Keratinocyte (primary cell): ENCODE measurements around the gene MARK1.

Source experiments
- EZH2 ChIP-seq: IDR thresholded peaks from one replicate; pipeline ENCODE4 v1.6.1; 2012; ENCODE audit warnings: inconsistent platforms, mild to moderate bottlenecking, low read length, moderate library complexity
- TF ChIP-seq, protein P1 (sequence below), 3 experiments: IDR thresholded peaks in 1 of 3; conservative IDR thresholded peaks in 1 of 3; optimal IDR thresholded peaks in 1 of 3; 2 replicates in 2 of 3; 3 replicates in 1 of 3; pipeline versions ENCODE3 to v1.5.1; 2011; ENCODE audit warnings: low read length in 3 of 3, mild to moderate bottlenecking in 3 of 3, moderate library complexity in 2 of 3, control low read depth in 1 of 3, inconsistent platforms in 1 of 3; ENCODE audit not compliant: insufficient read depth in 2 of 3; ENCODE audit errors: extremely low read depth in 1 of 3

DNA sequence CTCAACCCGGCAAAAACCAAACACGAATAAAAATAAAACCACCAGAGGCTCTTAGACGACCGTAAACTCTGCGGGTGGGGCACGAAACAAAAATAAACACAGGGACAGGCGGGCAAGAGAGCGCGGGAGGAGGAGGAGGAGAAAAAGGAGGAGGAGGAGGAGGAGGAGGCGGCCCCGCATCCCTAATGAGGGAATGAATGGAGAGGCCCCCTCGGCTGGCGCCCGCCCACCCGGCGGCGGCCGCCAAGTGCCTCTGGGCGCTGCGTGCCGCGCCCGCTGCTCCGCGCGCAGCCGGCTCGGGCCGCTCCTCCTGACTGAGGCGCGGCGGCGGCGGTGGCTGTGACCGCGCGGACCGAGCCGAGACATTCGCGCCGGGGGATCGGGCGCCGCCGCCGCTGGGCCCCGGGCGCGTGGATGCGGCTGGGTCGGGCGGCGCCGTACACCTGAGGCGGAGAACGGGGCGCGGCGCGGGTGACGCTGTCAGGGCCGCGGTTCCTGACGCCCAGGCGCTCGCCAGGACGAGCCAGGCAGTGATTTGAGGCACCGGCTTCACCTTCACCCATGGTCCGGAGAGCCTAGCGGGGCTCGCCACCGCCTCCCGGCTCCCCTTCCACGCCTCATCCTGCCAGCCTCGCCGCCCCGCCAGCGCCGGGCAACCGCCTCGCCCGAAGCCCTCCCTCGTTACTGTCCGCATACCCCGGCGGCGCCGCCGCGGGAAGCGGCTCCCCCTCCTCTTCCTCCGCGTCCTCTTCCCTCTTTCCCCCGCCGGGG, at the start of gene MARK1:
- TF ChIP-seq, protein P1, sequence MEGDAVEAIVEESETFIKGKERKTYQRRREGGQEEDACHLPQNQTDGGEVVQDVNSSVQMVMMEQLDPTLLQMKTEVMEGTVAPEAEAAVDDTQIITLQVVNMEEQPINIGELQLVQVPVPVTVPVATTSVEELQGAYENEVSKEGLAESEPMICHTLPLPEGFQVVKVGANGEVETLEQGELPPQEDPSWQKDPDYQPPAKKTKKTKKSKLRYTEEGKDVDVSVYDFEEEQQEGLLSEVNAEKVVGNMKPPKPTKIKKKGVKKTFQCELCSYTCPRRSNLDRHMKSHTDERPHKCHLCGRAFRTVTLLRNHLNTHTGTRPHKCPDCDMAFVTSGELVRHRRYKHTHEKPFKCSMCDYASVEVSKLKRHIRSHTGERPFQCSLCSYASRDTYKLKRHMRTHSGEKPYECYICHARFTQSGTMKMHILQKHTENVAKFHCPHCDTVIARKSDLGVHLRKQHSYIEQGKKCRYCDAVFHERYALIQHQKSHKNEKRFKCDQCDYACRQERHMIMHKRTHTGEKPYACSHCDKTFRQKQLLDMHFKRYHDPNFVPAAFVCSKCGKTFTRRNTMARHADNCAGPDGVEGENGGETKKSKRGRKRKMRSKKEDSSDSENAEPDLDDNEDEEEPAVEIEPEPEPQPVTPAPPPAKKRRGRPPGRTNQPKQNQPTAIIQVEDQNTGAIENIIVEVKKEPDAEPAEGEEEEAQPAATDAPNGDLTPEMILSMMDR (optimal IDR thresholded peaks at IDR 0.05 in 1 of 3, IDR thresholded peaks at IDR 0.05 in 1 of 3, conservative IDR thresholded peaks at IDR 0.05 in 1 of 3; ENCODE audit: extremely low read depth in 1 of 3, insufficient read depth in 2 of 3, low read length in 3 of 3), result no peak
- no peak for TF ChIP-seq EZH2
